Karpas-422 (cell line): Measurements from ENCODE around the gene INAFM2. TPM values are rescaled to one million over a fixed set of nuclear protein-coding genes. Genes with fewer than 3 reads are reported as not detected.

Experiments used
- DNase-seq: peaks from one replicate; pipeline ENCODE4 v3.0.0-alpha.2; 2015
- H2AFZ ChIP-seq: fragments of 200-600 bp; sonication (generic); 2 replicates; pipeline ENCODE4 v1.6.1; 2014; ENCODE audit warnings: antibody characterized with exemption, low read length, mixed read lengths
- H3K27ac ChIP-seq: fragments of 200-600 bp; sonication (generic); 2 replicates; pipeline ENCODE4 v1.5.1; 2014; ENCODE audit warnings: mild to moderate bottlenecking, low read length, moderate library complexity
- H3K27me3 ChIP-seq: fragments of 200-600 bp; sonication (generic); 2 replicates; pipeline ENCODE4 v1.6.1; 2014; ENCODE audit warnings: low read length, mixed read lengths
- H3K36me3 ChIP-seq: fragments of 200-600 bp; sonication (generic); 2 replicates; pipeline ENCODE4 v1.6.1; 2014; ENCODE audit warnings: low read length, mixed read lengths; ENCODE audit not compliant: insufficient read depth
- H3K4me1 ChIP-seq: fragments of 200-600 bp; sonication (generic); 2 replicates; pipeline ENCODE4 v1.6.1; 2014; ENCODE audit warnings: mild to moderate bottlenecking, low read length, mixed read lengths
- H3K4me2 ChIP-seq: fragments of 200-600 bp; sonication (generic); 2 replicates; pipeline ENCODE4 v1.6.1; 2014; ENCODE audit warnings: low read length, low read depth, mild to moderate bottlenecking; ENCODE audit not compliant: poor library complexity, severe bottlenecking
- H3K4me3 ChIP-seq: fragments of 200-600 bp; sonication (generic); 2 replicates; pipeline ENCODE4 v1.5.1; 2014; ENCODE audit warnings: mild to moderate bottlenecking, antibody characterized with exemption, low read length, mixed read lengths
- H3K79me2 ChIP-seq: fragments of 200-600 bp; sonication (generic); 2 replicates; pipeline ENCODE4 v1.6.1; 2014; ENCODE audit warnings: mild to moderate bottlenecking, low read length, mixed read lengths
- H3K9ac ChIP-seq: fragments of 200-600 bp; sonication (generic); 2 replicates; pipeline ENCODE4 v1.6.0; 2014; ENCODE audit warnings: low read length
- H3K9me2 ChIP-seq: fragments of 200-600 bp; sonication (generic), shearing (Covaris generic); replicated peaks from 2 replicates; pipeline ENCODE4 v1.6.0; 2014; ENCODE audit warnings: mild to moderate bottlenecking, low read length, moderate library complexity; ENCODE audit not compliant: insufficient read depth
- H3K9me3 ChIP-seq: fragments of 300-700, 200-600 bp; sonication (generic); 2 replicates; pipeline ENCODE4 v1.6.1; 2014; ENCODE audit warnings: low read length, mixed read lengths
- H4K20me1 ChIP-seq: fragments of 200-600 bp; sonication (generic); 2 replicates; pipeline ENCODE4 v1.6.1; 2014; ENCODE audit warnings: mild to moderate bottlenecking, antibody characterized with exemption, low read length, low read depth; ENCODE audit not compliant: insufficient read depth
- total RNA-seq: library from RNA; depleted of rRNA; stranded (reverse); fragments of >200 nt; shearing (Covaris generic); gene quantifications from 2 replicates; pipeline ENCODE4 v1.2.3, GENCODE V29; 2014; ENCODE audit warnings: low replicate concordance

The INAFM2 gene
- total RNA-seq, 1 experiment from 2014 or later = 9.2 TPM

GRCh38 chr15:40355976-40356585, 32.6 kb downstream of the INAFM2 start:
- DNase-seq = no peak

GRCh38 chr15:40357246-40357645, 33.8 kb downstream of the INAFM2 start:
- no peaks in the 10 kb centered on the region; the same call in 1 of the 2 replicates for H4K20me1 ChIP-seq
- H3K27ac ChIP-seq = no peak overlapping the region
- H3K4me3 ChIP-seq = peak overlapping the region; percentile 72
- no peak overlapping the region for H2AFZ ChIP-seq
- H3K27me3 ChIP-seq = no peaks in the 10 kb centered on the region
- no peaks in the 10 kb centered on the region for H3K36me3 ChIP-seq
- peaks cover 15% of the 10 kb centered on the region for H3K4me1 ChIP-seq
- H3K4me2 ChIP-seq = peak overlapping the region; percentile 79
- H3K9me3 ChIP-seq = no peaks in the 10 kb centered on the region
- H3K9ac ChIP-seq = no peak overlapping the region
- no peaks in the 10 kb centered on the region for H3K79me2 ChIP-seq
- DNase-seq = no peak
- H3K9me2 ChIP-seq = no peaks in the 10 kb centered on the region

More at GRCh38 chr15:40355976-40356585, 32.6 kb downstream of the INAFM2 start:
- Histone ChIP-seq H4K20me1 (no peaks in the 10 kb centered on the region), H3K9ac (no peak overlapping the region), H3K4me1 (peaks cover 15% of the 10 kb centered on the region), H3K9me2 (no peaks in the 10 kb centered on the region), H2AFZ (no peak overlapping the region), H3K4me3 (no peak overlapping the region), H3K9me3 (no peaks in the 10 kb centered on the region), H3K36me3 (no peaks in the 10 kb centered on the region), H3K79me2 (no peaks in the 10 kb centered on the region), H3K4me2 (no peak overlapping the region), H3K27ac (no peak overlapping the region), H3K27me3 (no peaks in the 10 kb centered on the region)

- H3K27me3 ChIP-seq = no peaks in the 10 kb centered on the region
- H3K9me2 ChIP-seq = no peaks in the 10 kb centered on the region
- DNase-seq = peak; percentile 95
- H3K4me1 ChIP-seq = peaks cover 15% of the 10 kb centered on the region
- no peaks in the 10 kb centered on the region for H3K79me2 ChIP-seq
- peak within 1 kb of the TSS; percentile 72 for H2AFZ ChIP-seq
- H3K9ac ChIP-seq = peak within 1 kb of the TSS; percentile 63
- peak within 1 kb of the TSS; percentile 72 for H3K4me3 ChIP-seq
- H4K20me1 ChIP-seq = no peaks in the 10 kb centered on the region; the same call in 1 of the 2 replicates
- H3K27ac ChIP-seq = no peak within 1 kb of the TSS
- no peaks in the 10 kb centered on the region for H3K9me3 ChIP-seq
- H3K4me2 ChIP-seq = peak within 1 kb of the TSS; percentile 79
- no peaks in the 10 kb centered on the region for H3K36me3 ChIP-seq
Measured at GRCh38 chr15:40357723-40358470, 34.4 kb downstream of the INAFM2 start, which contains the start of gene DISP2. TSS of gene DISP2 (plus strand) at chr15:40358219. CDS start at chr15:40358322, 103 bp downstream.

- peak overlapping the region; percentile 57 for H3K9ac ChIP-seq
Measured at GRCh38 chr15:40358471-40359353, 35.2 kb downstream of the INAFM2 start.

GRCh38 chr15:40360015-40360414, 36.5 kb downstream of the INAFM2 start:
- Histone ChIP-seq H3K36me3 (no peaks in the 10 kb centered on the region), H3K4me3 (no peak overlapping the region), H3K4me1 (peaks cover 15% of the 10 kb centered on the region), H4K20me1 (no peaks in the 10 kb centered on the region; the same call in 1 of the 2 replicates), H3K27me3 (no peaks in the 10 kb centered on the region), H3K79me2 (no peaks in the 10 kb centered on the region), H2AFZ (no peak overlapping the region), H3K9me2 (no peaks in the 10 kb centered on the region), H3K27ac (no peak overlapping the region), H3K9ac (no peak overlapping the region), H3K4me2 (no peak overlapping the region), H3K9me3 (no peaks in the 10 kb centered on the region)
- no peak for DNase-seq

More at GRCh38 chr15:40358471-40359353, 35.2 kb downstream of the INAFM2 start:
- Histone ChIP-seq H2AFZ (no peak overlapping the region), H3K9me2 (no peaks in the 10 kb centered on the region), H3K27ac (no peak overlapping the region), H3K4me2 (peak overlapping the region; percentile 79), H3K9me3 (no peaks in the 10 kb centered on the region), H3K36me3 (no peaks in the 10 kb centered on the region), H3K27me3 (no peaks in the 10 kb centered on the region), H3K4me1 (peaks cover 15% of the 10 kb centered on the region), H4K20me1 (no peaks in the 10 kb centered on the region; the same call in 1 of the 2 replicates), H3K4me3 (peak overlapping the region; percentile 72), H3K79me2 (no peaks in the 10 kb centered on the region)
- DNase-seq = peak; percentile 78

- H3K27me3 ChIP-seq = no peaks in the 10 kb centered on the region
- no peak overlapping the region for H2AFZ ChIP-seq
- H3K27ac ChIP-seq = no peak overlapping the region
- no peaks in the 10 kb centered on the region for H3K79me2 ChIP-seq
- H3K9me3 ChIP-seq = no peaks in the 10 kb centered on the region
- no peaks in the 10 kb centered on the region for H3K36me3 ChIP-seq
- DNase-seq = no peak
- H3K4me2 ChIP-seq = no peak overlapping the region
- no peak overlapping the region for H3K9ac ChIP-seq
- H3K4me3 ChIP-seq = no peak overlapping the region
- H4K20me1 ChIP-seq = peaks cover 3% of the 10 kb centered on the region; the same call in 1 of the 2 replicates
- H3K9me2 ChIP-seq = no peaks in the 10 kb centered on the region
- H3K4me1 ChIP-seq = peaks cover 15% of the 10 kb centered on the region
Measured at GRCh38 chr15:40361640-40362039, 38.1 kb downstream of the INAFM2 start.

GRCh38 chr15:40363611-40364010, 40.1 kb downstream of the INAFM2 start:
- Histone ChIP-seq H3K9ac (no peak overlapping the region), H3K9me2 (no peaks in the 10 kb centered on the region), H3K4me3 (no peak overlapping the region), H2AFZ (no peak overlapping the region), H3K4me1 (peaks cover 22% of the 10 kb centered on the region), H3K27ac (no peak overlapping the region), H3K27me3 (no peaks in the 10 kb centered on the region), H3K36me3 (no peaks in the 10 kb centered on the region), H3K79me2 (no peaks in the 10 kb centered on the region), H4K20me1 (peaks cover 3% of the 10 kb centered on the region; the same call in 1 of the 2 replicates), H3K4me2 (no peak overlapping the region), H3K9me3 (no peaks in the 10 kb centered on the region)
- DNase-seq = no peak
